Tibial nerve (tissue), 3 donors: ENCODE data around the gene RASAL3.

Experiments
- POLR2A ChIP-seq, 2 donors: fragments of 450-650 bp; IDR thresholded peaks; one replicate each; pipeline ENCODE4 v1.6.1; 2017; ENCODE audit warnings: antibody characterized with exemption in 2 of 2, mild to moderate bottlenecking in 2 of 2, moderate library complexity in 2 of 2
- TF ChIP-seq, protein P1 (sequence below), 5 experiments: fragments of 200-600 bp in 3 of 5; fragments of 450-650 bp in 2 of 5; sonication (generic) in 3 of 5; IDR thresholded peaks; one replicate each; pipeline ENCODE4 v1.5.1; 2016 to 2019; ENCODE audit warnings: antibody characterized with exemption in 5 of 5, mild to moderate bottlenecking in 3 of 5, moderate library complexity in 2 of 5

DNA sequence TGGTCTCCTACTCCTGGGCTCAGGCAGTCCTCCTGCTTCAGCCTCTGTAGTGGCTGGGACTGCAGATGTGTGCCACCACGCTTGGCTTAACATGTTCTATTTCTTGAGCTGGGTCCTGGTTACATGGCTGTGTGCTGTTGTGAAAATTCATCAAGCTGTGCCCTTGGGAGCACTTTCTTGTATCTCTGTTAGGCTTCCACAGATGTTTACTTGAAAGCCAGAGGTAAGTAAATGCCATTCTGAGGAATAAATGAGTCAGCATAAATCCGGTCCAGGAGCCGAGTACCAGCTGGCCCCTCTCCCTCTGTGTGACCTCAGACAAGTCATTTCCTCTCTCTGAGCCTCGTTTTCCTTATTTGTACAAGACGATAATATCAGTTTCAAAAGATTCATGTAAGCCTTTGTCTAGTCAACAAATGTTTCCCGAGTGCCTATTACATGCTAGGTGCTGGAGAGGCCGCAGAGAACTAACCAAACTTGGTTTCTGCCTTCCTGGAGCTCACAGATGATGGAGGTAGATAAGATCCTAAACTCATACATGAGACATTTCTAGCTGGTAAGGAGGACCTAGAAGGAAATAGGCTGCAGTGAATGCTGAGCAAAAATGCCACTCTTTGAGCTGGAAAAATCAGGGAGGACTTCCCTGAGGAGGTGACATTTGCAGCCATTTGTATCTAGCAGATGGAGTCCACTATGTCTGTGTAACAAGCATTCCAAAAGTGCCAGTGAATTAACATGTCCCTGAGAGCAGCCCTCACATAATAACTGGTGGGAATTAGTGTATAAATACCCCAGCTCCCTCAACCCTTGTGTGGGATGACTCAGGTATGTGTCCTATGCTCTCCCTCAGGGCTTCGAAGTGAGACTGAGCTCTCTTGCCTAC lies 2.7 kb upstream of the RASAL3 start:
- TF ChIP-seq POLR2A (IDR thresholded peaks at IDR 0.05), result no peak
- TF ChIP-seq, protein P1, sequence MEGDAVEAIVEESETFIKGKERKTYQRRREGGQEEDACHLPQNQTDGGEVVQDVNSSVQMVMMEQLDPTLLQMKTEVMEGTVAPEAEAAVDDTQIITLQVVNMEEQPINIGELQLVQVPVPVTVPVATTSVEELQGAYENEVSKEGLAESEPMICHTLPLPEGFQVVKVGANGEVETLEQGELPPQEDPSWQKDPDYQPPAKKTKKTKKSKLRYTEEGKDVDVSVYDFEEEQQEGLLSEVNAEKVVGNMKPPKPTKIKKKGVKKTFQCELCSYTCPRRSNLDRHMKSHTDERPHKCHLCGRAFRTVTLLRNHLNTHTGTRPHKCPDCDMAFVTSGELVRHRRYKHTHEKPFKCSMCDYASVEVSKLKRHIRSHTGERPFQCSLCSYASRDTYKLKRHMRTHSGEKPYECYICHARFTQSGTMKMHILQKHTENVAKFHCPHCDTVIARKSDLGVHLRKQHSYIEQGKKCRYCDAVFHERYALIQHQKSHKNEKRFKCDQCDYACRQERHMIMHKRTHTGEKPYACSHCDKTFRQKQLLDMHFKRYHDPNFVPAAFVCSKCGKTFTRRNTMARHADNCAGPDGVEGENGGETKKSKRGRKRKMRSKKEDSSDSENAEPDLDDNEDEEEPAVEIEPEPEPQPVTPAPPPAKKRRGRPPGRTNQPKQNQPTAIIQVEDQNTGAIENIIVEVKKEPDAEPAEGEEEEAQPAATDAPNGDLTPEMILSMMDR (IDR thresholded peaks at IDR 0.05), result no peak
